Embryonic facial prominence (tissue), 1 donor: ENCODE measurements around the gene EIF2B5.
"Not testable (repeated sequence)": the region's sequence is repeated elsewhere in the genome, so short reads cannot be mapped to it uniquely, and the experiment has no call there.

Source experiments
- DNase-seq: peaks from one replicate; pipeline ENCODE4 v3.0.0-alpha.2; 2016; ENCODE audit errors: extremely low spot score

Gene EIF2B5

GRCh38 chr3:184145751-184146270, 10.7 kb downstream of the EIF2B5 start:
- no peak for DNase-seq

GRCh38 chr3:184148076-184148475, 12.9 kb downstream of the EIF2B5 start:
- DNase-seq, result no peak

- DNase-seq, result no peak
Measured at GRCh38 chr3:184149123-184149522, 14.0 kb downstream of the EIF2B5 start.

GRCh38 chr3:184149770-184150169, 14.6 kb downstream of the EIF2B5 start:
- DNase-seq, result not testable (repeated sequence)

GRCh38 chr3:184154885-184155643, 19.9 kb downstream of the EIF2B5 start, which contains the start of gene DVL3:
DVL3 (plus strand) TSS chr3:184155377; CDS start chr3:184155636, 259 bp downstream.
- DNase-seq, result no peak

GRCh38 chr3:184155644-184156521, 20.7 kb downstream of the EIF2B5 start:
- DNase-seq, result no peak

- DNase-seq, result no peak
Measured at GRCh38 chr3:184156522-184156955, 21.4 kb downstream of the EIF2B5 start.

- DNase-seq, result no peak
Measured at GRCh38 chr3:184157206-184157605, 22.0 kb downstream of the EIF2B5 start.

GRCh38 chr3:184158404-184158803, 23.2 kb downstream of the EIF2B5 start:
- no peak for DNase-seq

GRCh38 chr3:184160456-184160855, 25.3 kb downstream of the EIF2B5 start:
- DNase-seq, result no peak

GRCh38 chr3:184162571-184163070, 27.5 kb downstream of the EIF2B5 start:
- DNase-seq, result not testable (repeated sequence)

- DNase-seq, result no peak
Measured at GRCh38 chr3:184164648-184165330, 29.6 kb downstream of the EIF2B5 start.

- no peak for DNase-seq
Measured at GRCh38 chr3:184165543-184165942, 30.4 kb downstream of the EIF2B5 start.

- DNase-seq, result no peak
Measured at GRCh38 chr3:184166671-184167070, 31.5 kb downstream of the EIF2B5 start.

- DNase-seq, result no peak
Measured at GRCh38 chr3:184167786-184168185, 32.6 kb downstream of the EIF2B5 start.

- no peak for DNase-seq
Measured at GRCh38 chr3:184168363-184169120, 33.4 kb downstream of the EIF2B5 start.

GRCh38 chr3:184169896-184170875, 35.0 kb downstream of the EIF2B5 start:
- DNase-seq, result no peak

- no peak for DNase-seq
Measured at GRCh38 chr3:184171562-184171961, 36.4 kb downstream of the EIF2B5 start.

- DNase-seq, result no peak
Measured at GRCh38 chr3:184172681-184173373, 37.7 kb downstream of the EIF2B5 start.
